Mucosa of stomach (tissue), 1 donor: ENCODE measurements around the gene OTP.

Experiments used
- H3K27me3 ChIP-seq: one replicate; pipeline ENCODE4 v1.7.0; 2013; ENCODE audit warnings: mild to moderate bottlenecking, low read length; ENCODE audit not compliant: control insufficient read depth, insufficient read depth
- H3K36me3 ChIP-seq: one replicate; pipeline ENCODE4 v1.7.0; 2013; ENCODE audit warnings: low read length; ENCODE audit not compliant: control insufficient read depth, insufficient read depth
- H3K4me1 ChIP-seq: one replicate; pipeline ENCODE4 v1.7.0; 2013; ENCODE audit warnings: mild to moderate bottlenecking, low read length; ENCODE audit not compliant: control insufficient read depth, insufficient read depth
- H3K4me3 ChIP-seq: one replicate; pipeline ENCODE4 v1.7.0; 2013; ENCODE audit warnings: low read length
- H3K9ac ChIP-seq: one replicate; pipeline ENCODE4 v1.7.0; 2013; ENCODE audit warnings: mild to moderate bottlenecking, low read length, moderate library complexity
- H3K9me3 ChIP-seq: one replicate; pipeline ENCODE4 v1.7.0; 2013; ENCODE audit warnings: mild to moderate bottlenecking, low read length, moderate library complexity; ENCODE audit not compliant: control insufficient read depth
- donor health status: Pancreatic carcinoma.

The OTP gene

DNA sequence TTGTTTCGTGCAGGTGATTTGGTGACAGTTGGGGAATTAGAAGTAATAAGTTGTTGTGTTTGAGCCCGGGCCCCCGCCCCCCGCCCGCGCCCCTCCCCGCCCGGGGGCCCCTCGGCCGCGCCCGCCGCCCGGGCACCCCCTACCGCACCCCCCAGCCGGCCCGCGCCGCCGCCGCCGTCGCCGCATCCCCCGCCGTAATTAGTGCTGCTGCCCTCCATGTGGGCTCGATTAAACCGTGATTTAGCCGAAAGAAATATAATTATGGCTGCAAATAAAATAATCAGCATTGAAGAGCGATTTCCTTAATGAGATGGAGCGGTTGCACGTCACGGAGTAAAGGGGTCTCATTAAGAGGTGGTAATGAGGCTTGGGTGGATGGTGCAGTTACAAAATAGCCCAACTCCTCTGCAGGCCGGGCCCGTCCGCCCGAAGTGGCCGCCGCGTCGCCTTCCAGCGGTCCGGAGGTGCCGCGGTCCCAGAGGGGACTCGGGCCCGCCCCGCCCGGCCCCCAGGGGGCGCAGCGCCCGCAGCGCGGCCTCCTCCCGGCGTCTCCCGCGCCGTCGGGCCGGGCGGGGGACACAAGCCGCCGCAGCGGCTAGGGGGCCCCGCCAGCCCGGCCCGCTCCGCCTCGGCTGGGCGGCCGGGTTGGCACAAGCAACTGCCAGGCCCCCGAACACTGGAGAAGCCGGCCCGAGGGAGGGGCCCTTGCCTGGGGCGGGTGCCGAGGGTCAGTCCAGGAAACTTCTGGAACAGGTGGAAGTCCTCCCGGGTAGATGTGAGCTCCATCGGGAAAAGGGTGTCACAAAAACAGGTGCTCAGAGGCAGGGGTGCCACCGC is 6.9 kb upstream of the OTP start:
- Histone ChIP-seq H3K4me1 (peaks cover 10% of the 10 kb centered on the region), H3K36me3 (no peaks in the 10 kb centered on the region), H3K27me3 (peaks cover 89% of the 10 kb centered on the region), H3K9me3 (no peaks in the 10 kb centered on the region), H3K9ac (no peak overlapping the region), H3K4me3 (no peak overlapping the region)

DNA sequence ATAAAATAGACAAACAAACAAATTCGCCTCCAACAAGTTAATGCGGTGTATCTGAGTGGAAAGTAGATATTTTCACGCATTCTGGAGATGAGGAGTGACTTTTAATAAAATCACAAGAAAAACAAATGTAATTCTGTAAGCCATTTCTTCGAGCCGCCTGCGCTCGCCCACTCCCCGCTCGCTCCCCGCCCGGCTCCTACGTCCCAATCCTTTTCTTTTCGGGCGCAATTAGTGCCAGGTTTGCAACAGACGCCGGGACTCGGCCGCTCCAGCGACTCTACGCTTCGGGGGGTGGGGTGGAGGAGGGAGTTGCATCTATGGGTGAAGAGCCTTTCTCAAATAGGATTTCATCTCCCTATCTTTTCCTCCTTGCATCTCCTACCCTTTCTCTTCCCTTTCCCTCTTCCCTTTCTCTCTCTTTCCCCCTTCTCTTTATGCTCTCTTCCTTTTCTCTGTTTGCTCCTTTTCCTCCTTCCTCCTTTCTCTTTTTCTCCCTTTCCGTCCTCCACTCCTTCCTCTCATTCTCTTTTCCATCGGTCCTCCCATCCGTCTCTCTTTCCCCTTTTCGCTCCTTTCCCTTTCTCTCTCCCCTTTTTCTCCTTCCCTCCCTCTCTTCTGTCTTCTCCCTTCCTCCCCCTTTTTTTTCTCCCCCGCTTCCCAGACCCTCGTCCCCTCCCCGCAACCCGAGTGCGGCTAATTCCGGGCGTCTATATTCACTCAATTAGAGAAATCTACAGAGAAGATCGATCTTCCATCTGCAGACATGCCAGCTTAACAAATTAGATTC is 6.1 kb upstream of the OTP start:
- H3K9me3 ChIP-seq: no peaks in the 10 kb centered on the region

DNA sequence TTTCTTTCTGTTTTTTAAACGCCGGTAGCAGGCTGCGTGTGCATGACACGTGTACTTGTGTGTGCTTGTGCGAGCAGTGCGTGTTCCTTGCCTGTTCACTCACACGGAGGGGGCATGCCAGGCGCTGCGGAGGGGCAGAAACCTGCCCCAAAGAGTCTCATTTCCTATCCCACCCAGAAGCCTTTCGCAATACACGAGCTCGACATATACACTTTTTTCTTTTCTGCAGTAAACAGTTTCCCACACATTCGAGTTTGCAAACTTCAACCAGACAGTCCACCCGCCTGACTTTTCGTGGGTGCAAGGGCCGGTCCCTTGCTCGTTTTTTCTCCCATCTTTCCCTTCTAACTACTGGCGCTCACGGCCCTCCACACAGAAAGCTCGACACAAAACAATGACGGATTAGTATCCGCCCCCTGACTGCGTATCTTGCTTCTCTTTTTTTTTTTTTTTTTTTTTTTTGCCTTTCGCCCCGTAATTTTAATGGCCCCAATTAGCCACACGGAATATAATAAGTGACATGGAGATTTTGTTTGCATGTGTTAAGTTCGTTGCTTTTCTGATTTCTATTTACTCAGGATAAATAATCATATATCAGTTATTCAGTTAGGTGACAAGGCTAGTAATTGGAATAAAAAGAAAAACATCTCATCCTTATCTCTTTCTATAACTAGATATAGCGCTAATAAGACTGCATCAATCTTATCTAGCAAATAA is 5.3 kb upstream of the OTP start:
- H3K4me1 ChIP-seq: peaks cover 10% of the 10 kb centered on the region
- no peak overlapping the region for H3K9ac ChIP-seq
- no peaks in the 10 kb centered on the region for H3K9me3 ChIP-seq
- H3K36me3 ChIP-seq: no peaks in the 10 kb centered on the region
- no peak overlapping the region for H3K4me3 ChIP-seq
- H3K27me3 ChIP-seq: peaks cover 97% of the 10 kb centered on the region

More for the DNA sequence above, 6.1 kb upstream of the OTP start:
- Histone ChIP-seq H3K4me1 (peaks cover 10% of the 10 kb centered on the region), H3K4me3 (no peak overlapping the region), H3K36me3 (no peaks in the 10 kb centered on the region), H3K9ac (no peak overlapping the region), H3K27me3 (peaks cover 94% of the 10 kb centered on the region)

DNA sequence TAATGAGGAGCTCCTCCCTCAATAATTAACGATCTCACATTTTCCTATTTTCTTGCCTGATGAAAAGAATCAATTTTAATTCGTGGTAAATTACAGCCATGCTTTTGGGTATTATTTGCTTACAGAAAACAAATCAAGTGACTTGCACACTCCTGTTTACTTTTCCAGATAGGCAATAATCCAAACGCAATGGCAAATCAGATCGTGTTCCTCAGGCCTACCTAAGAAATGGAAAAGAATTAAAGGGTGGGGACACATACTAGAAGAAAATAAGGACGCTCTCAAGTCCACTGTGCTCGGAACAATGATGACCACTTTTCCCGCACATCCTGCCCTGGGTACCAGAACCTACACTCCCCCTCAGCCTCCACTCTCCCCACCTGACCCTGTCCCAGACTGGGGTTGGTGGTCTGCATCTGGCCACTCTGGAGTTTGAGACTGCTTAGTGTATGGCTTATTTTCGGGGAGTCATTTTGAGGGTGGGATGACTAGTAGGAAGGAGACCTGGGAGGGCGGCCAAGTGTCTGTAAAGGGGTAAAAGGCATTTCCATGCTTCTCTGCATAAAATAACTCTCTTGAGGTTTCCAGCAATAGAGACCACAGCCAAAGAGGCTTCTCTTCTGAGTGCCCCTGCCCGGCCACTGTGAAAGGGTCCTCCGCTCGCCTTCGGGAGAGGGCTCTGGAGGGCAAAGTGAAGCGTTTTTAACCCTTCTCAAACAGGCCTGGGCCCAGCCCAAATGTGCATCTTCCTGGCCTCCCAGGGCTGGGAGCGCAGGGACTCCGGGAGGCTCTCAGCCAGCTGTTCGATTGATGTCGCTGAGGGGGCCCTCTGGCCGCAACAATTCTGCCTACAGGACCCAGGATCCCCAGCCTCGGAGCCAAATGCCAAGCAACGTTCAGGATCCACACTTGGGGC is 4.5 kb upstream of the OTP start:
- Histone ChIP-seq H3K36me3 (no peaks in the 10 kb centered on the region), H3K9me3 (no peaks in the 10 kb centered on the region), H3K27me3 (peaks cover 97% of the 10 kb centered on the region), H3K9ac (no peak overlapping the region), H3K4me1 (peaks cover 10% of the 10 kb centered on the region), H3K4me3 (no peak overlapping the region)

DNA sequence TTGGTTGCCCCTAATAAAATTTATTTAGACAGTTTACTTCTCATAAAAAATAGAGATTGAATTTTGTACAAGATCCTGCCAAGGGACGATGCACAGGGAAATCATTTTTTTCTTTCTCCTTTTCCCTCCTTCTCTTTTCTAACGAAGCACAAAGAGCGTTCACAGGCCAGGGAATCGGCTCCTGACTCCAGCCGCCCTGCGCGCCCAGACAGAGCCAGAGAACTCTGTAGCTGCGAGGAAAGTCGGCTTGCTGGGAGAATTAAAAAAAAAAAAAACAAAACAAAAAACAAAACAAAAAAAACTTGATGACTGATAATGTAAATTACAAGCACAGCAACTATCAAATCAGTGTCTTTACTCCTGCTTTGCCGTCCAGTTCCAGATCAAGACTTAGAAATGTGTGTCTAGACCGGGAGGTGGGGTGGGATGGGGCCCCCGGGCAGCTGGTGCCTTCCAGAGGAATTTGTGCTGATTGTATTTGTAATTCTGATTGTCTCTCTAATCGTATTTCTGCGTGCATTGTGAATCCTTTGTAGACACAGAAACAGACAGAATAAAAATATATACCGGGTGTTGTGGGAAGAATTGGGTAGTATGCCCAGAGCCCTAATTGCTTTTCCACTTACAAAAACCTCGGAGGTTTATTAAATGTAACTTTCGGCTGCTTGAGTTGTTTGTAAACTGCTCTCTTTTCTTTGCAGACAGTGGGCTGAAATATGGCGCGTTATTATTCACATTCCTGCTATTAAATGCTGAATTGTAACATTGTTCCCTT is 3.6 kb upstream of the OTP start:
- Histone ChIP-seq H3K4me3 (no peak overlapping the region), H3K4me1 (peaks cover 10% of the 10 kb centered on the region), H3K27me3 (peaks cover 98% of the 10 kb centered on the region), H3K9me3 (no peaks in the 10 kb centered on the region), H3K36me3 (no peaks in the 10 kb centered on the region), H3K9ac (no peak overlapping the region)

DNA sequence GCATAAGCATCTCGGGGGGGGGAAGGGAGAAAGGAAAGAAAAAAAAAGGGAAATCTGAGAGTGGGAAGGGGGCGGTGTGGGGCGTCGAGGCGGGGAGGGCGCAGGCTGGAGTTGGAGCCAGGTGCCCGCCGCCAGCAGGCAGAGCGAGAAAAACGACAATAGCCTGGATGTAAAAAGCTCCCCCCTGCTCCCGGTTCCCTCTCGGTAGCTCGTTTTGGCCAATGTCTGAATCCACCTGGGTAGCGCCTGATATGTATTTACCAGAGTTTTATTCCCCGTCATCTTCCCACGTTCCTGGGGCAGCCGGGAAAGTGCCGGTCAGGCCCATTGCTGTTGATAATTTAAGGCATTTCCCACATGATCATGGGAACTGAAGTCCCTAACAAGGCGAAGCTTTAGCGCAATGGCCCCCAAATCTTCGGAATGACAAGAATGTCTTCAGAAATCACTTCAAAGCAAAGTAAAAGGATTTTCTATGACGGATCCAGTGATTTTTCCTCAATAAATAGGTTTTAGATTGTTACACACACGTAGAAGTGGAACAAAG is 3.0 kb upstream of the OTP start:
- Histone ChIP-seq H3K9me3 (peaks cover 3% of the 10 kb centered on the region), H3K4me1 (peaks cover 10% of the 10 kb centered on the region), H3K9ac (no peak overlapping the region), H3K27me3 (peaks cover 98% of the 10 kb centered on the region), H3K36me3 (no peaks in the 10 kb centered on the region), H3K4me3 (no peak overlapping the region)

DNA sequence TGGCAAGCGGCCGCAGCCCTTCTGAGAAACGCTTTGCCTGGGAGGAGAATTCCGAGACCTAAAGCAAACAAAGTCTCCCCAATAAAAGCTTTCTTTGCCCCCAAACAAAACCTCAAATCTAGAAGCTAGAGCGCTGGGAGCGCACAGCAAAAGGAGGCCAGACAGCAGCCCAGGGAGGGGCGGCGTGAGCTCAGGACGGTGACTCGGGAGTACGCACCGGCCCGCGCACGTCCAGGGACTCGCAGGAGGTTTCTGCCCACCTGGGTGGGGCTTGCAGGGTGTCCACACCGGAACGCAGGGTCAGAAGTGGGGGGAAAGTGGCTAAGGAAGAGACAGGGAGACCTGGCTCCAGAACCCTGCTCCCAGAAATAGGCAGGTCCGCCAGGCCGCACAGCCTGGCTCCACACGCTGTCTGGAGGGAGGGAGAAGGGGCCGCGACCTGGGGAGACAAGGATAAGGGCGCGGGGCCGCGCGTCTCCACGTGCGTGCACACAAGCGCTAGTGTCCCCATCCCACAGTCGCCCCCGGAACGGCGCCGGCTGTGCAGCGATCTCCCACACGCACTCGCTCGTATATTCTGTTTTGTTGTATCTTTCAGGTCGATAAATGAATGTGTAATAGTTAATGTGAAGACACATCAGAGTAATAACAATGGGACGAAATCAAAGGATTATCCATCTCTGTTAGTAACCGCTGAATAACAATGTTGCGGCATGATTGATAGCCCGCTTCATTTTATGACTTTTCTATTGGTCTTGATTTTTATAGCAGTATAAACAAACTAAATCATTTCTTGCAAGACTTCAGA is 2.3 kb upstream of the OTP start:
- Histone ChIP-seq H3K27me3 (peaks cover 98% of the 10 kb centered on the region), H3K4me3 (no peak overlapping the region), H3K4me1 (peaks cover 10% of the 10 kb centered on the region), H3K9me3 (peaks cover 6% of the 10 kb centered on the region), H3K9ac (no peak overlapping the region), H3K36me3 (no peaks in the 10 kb centered on the region)

DNA sequence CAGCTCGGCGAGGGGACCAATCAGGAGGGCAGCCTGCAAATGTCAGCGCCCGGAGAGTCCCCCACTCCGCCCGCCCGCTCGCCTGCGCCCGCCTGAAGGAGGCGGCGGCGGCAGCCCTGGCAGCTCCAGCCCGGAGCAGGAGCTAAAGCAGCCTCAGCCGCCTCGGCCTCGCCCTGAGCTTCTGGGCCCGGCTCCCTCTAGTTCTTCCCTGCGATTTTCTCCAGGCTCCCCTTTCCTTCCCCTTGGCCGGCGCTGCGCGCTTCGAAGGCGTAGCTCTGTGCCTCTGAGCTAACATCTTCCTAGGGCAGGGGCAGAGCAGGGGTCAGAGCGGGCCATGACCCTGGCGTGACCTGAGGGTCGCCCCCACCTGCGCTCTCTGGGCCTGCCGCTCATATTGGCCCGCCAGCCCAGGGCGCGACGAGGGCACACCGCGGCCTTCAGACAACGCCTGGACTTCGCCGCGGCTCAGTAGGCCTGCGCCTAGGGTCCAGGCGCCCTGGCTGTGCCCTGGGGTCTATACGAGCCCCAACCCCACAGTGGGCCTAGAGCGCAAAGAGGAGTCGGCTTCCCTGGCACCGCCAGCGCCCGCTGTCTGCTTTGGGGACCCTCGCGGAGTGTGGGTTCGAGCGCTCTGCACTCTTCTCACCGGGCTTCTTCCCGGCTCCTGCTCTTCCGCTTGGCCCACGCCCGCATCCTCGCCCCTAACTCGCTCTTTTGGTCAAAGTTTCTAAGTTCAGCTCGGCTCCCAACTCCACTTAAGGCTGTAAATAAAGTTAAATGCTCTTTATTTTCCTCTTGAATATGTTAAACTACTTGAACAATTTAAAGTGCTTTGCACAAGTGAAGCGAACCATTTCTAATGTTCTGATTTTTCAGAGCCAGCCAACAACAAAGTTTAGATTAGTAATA is 504 bp upstream of the OTP start:
- Histone ChIP-seq H3K4me3 (no peak overlapping the region), H3K4me1 (peaks cover 4% of the 10 kb centered on the region), H3K36me3 (no peaks in the 10 kb centered on the region), H3K9ac (no peak overlapping the region), H3K27me3 (peaks cover 98% of the 10 kb centered on the region), H3K9me3 (peaks cover 6% of the 10 kb centered on the region)

DNA sequence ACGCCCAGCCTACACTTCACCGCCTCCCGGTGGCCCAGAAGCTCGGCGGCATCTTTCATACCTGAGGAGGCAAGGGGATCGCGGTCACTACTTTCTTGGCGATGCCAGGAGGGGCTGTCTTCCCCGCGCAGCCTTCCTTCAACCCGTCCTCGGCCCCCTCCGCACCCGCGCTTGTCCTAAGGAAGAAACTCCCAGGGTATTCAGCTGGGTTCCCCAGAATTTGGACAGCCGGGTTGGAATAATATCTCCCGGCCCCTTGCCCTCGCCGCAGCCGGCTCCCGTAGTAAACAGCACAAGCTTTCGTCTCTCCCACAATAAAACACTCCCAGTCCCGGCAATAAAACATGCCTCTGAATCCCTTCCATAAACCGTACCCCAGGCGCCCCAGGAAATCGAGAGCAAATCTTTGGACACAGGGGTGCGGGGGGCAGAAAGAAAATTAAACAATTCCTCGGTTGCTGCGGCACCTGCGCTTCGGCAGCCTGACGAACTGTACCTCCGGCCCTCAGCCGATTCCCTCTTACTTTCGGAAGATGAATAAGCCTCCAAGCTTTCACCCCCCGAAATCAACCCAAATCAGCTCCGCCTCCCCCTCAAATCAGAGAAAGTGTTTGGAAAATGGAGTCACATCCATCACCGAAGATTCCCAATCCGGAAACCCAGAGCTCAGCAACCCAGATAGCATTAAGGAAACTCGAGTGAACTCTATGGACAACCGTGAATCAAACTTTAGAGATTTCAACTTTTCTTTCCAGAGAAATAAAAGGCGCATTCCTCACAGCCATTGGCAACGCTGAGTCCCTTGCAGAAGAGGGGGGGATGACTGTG is 1.1 kb downstream of the OTP start:
- no peaks in the 10 kb centered on the region for H3K4me1 ChIP-seq
- no peak overlapping the region for H3K9ac ChIP-seq
- H3K36me3 ChIP-seq: no peaks in the 10 kb centered on the region
- no peak overlapping the region for H3K4me3 ChIP-seq
- H3K27me3 ChIP-seq: peaks cover 98% of the 10 kb centered on the region
- H3K9me3 ChIP-seq: peaks cover 6% of the 10 kb centered on the region
